B cell (primary cell): ENCODE results near the gene ULK4. TPM values are rescaled to one million over a fixed set of nuclear protein-coding genes. Genes with fewer than 3 reads are reported as not detected.

Source experiments
- ATAC-seq: fragments of 200-7000 bp; cut with Tn5 transposase; one replicate; pipeline ENCODE4 v1.10.0; 2021; ENCODE audit warnings: low read depth, mild to moderate bottlenecking, moderate number of reproducible peaks, moderate library complexity
- CTCF ChIA-PET: fragments of 350-600 bp; sonication (Branson Sonifier 250); formaldehyde crosslinking; loops from one replicate; lab custom pipeline; 2021; ENCODE audit warnings: antibody characterized with exemption, inconsistent platforms; lab: Charles Lee
- POLR2A ChIA-PET: fragments of 350-600 bp; sonication (Branson Sonifier 250); formaldehyde crosslinking; loops from one replicate; lab custom pipeline; 2021; ENCODE audit warnings: antibody characterized with exemption; lab: Charles Lee
- DNase-seq: peaks from one replicate; pipeline ENCODE4 v3.0.0; 2013
- H2AFZ ChIP-seq: 2 replicates; pipeline ENCODE4 v1.6.1; 2012; ENCODE audit warnings: mild to moderate bottlenecking, low read depth, low read length; ENCODE audit not compliant: insufficient read depth, poor library complexity, severe bottlenecking
- H3K27ac ChIP-seq, 2 donors: 1 replicate in 1 of 2; 2 replicates in 1 of 2; pipeline ENCODE4 v1.5.1; 2012 to 2013; ENCODE audit warnings: low read length in 2 of 2, mild to moderate bottlenecking in 2 of 2, moderate library complexity in 1 of 2
- H3K27me3 ChIP-seq, 4 experiments: fragments of 200-600 bp in 1 of 4; sonication (generic) in 1 of 4; replicated peaks in 1 of 4; 1 replicate in 2 of 4; 2 replicates in 2 of 4; pipeline versions ENCODE4 v1.6.1 to v1.7.0; 2013 to 2016; ENCODE audit warnings: low read length in 3 of 4, mild to moderate bottlenecking in 2 of 4, mixed read lengths in 1 of 4, moderate library complexity in 1 of 4; ENCODE audit not compliant: insufficient read depth in 4 of 4, control insufficient read depth in 3 of 4; ENCODE audit errors: control extremely low read depth in 1 of 4
- H3K36me3 ChIP-seq, 2 experiments: replicated peaks in 1 of 2; 1 replicate in 1 of 2; 2 replicates in 1 of 2; pipeline versions ENCODE4 v1.6.1 to v1.7.1; 2013; ENCODE audit warnings: low read length in 1 of 2; ENCODE audit not compliant: insufficient read depth in 2 of 2, control insufficient read depth in 1 of 2; ENCODE audit errors: control extremely low read depth in 1 of 2, extremely low read depth in 1 of 2
- H3K4me1 ChIP-seq, 2 donors: fragments of 200-600 bp in 1 of 2; sonication (generic) in 1 of 2; 1 replicate in 1 of 2; 2 replicates in 1 of 2; pipeline versions ENCODE4 v1.5.1 to v1.6.1; 2013 to 2017; ENCODE audit warnings: low read length in 2 of 2; ENCODE audit not compliant: control insufficient read depth in 2 of 2, insufficient read depth in 2 of 2
- H3K4me2 ChIP-seq: replicated peaks from 2 replicates; pipeline ENCODE3; 2012; ENCODE audit warnings: mild to moderate bottlenecking, low read depth, low read length; ENCODE audit not compliant: poor library complexity, severe bottlenecking
- H3K4me3 ChIP-seq, 5 experiments: fragments of 200-600 bp in 1 of 5; sonication (generic) in 1 of 5; 1 replicate in 3 of 5; 2 replicates in 2 of 5; pipeline versions ENCODE4 v1.5.1 to v1.7.0; 2011 to 2016; ENCODE audit warnings: low read length in 4 of 5, mild to moderate bottlenecking in 4 of 5, low read depth in 2 of 5, control low read depth in 1 of 5, moderate library complexity in 1 of 5; ENCODE audit not compliant: insufficient read depth in 1 of 5; ENCODE audit errors: control extremely low read depth in 1 of 5, extremely low read depth in 1 of 5
- H3K79me2 ChIP-seq: fragments of 200-600 bp; sonication (generic); one replicate; pipeline ENCODE4 v1.6.0; 2016; ENCODE audit warnings: low read length; ENCODE audit not compliant: control insufficient read depth, insufficient read depth
- H3K9ac ChIP-seq: fragments of 200-600 bp; sonication (generic); 2 replicates; pipeline ENCODE4 v1.6.1; 2017; ENCODE audit warnings: mild to moderate bottlenecking, low read length, moderate library complexity
- H3K9me3 ChIP-seq, 3 donors: one replicate each; pipeline versions ENCODE4 v1.6.1 to v1.7.1; 2013; ENCODE audit warnings: low read length in 2 of 3; ENCODE audit not compliant: control insufficient read depth in 2 of 3, insufficient read depth in 1 of 3; ENCODE audit errors: control extremely low read depth in 1 of 3
- H4K20me1 ChIP-seq: 2 replicates; pipeline ENCODE4 v1.6.0; 2012; ENCODE audit warnings: mild to moderate bottlenecking, low read length; ENCODE audit not compliant: insufficient read depth, control insufficient read depth, poor library complexity, severe bottlenecking
- H3K27ac Mint-ChIP-seq: one replicate; pipeline ENCODE4 v1.8.0; 2021; ENCODE audit warnings: mixed read lengths
- H3K27me3 Mint-ChIP-seq: one replicate; pipeline ENCODE4 v1.8.0; 2021; ENCODE audit warnings: mixed read lengths
- H3K4me1 Mint-ChIP-seq: one replicate; pipeline ENCODE4 v1.8.0; 2021; ENCODE audit warnings: mixed read lengths
- H3K4me3 Mint-ChIP-seq: one replicate; pipeline ENCODE4 v1.8.0; 2021; ENCODE audit warnings: mixed read lengths
- H3K9me3 Mint-ChIP-seq: one replicate; pipeline ENCODE4 v1.8.0; 2022; ENCODE audit warnings: mixed read lengths; ENCODE audit not compliant: insufficient read depth
- EZH2 ChIP-seq: IDR thresholded peaks from 2 replicates; pipeline ENCODE4 v1.6.1; 2012; ENCODE audit warnings: borderline replicate concordance, low read depth, mild to moderate bottlenecking, moderate library complexity, low read length; ENCODE audit not compliant: insufficient read depth, poor library complexity, severe bottlenecking
- WGBS: methylation state at CpG from one replicate; pipeline ENCODE4 v1.1.5; 2013; ENCODE audit warnings: missing lambda C conversion rate; ENCODE audit not compliant: insufficient coverage; 5-methylcytosine and 5-hydroxymethylcytosine counted together
- intact Hi-C: fragments of 100-400 bp; cut with micrococcal nuclease; formaldehyde crosslinking; loops from one replicate; pipeline ENCODE4 v1.10.0; 2022
- polyA plus RNA-seq: library from polyadenylated mRNA; depleted of rRNA; stranded (reverse); fragments of >200 nt; gene quantifications from 2 replicates; pipeline ENCODE4 v1.2.3, GENCODE V29; 2012
- total RNA-seq, 2 donors: library from RNA; stranded (reverse); fragments of 120-200 nt in 1 of 2; gene quantifications; 1 replicate in 1 of 2; 2 replicates in 1 of 2; pipeline versions ENCODE4 v1.2.3 to v1.2.4, GENCODE V29; 2013 to 2022
- TF ChIP-seq, protein P1 (sequence below): fragments of 200-600 bp; IDR thresholded peaks from one replicate; pipeline ENCODE4 v1.8.0; 2022; ENCODE audit warnings: antibody characterized with exemption, mild to moderate bottlenecking

Gene ULK4
- total and polyA plus RNA-seq, 2 donors (not counting 1 experiment from before 2014, with no cell fraction given) = 5.2 to 33.7 TPM

DNA sequence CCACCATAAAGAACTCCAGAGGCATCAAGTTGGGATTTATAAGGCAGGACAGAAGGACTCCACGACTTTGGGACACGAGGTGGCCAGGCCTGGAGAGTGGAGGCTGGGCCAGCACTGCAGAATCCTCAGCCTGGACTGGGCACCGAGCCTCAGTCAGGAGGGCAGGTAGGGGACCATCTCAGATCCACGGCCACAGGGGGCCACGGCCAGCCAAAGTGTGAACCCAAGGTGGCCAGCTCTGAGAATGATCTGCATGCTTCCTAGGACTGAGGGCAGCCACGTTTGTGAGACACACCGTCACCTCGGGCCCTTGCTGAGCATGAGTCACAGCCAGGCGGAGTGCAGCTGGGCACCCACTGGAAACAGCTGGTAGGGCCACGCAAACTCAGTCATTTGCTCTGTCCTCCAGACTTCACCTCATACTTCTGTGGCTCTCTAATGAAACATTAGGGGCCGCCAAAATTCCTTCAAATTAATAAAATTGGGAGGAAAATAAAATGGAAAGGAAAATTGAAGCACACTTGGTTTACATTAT is 696.8 kb downstream of the ULK4 start:
- Mint-ChIP-seq H3K27me3 (no peaks in the 10 kb centered on the region), H3K9me3 (peaks cover 5% of the 10 kb centered on the region), H3K4me3 (no peak overlapping the region), H3K4me1 (no peaks in the 10 kb centered on the region), H3K27ac (no peak overlapping the region)
- POLR2A ChIA-PET = no interaction called here
- WGBS = 83% methylated on average over 9 of the region's 11 CpGs
- H3K9ac ChIP-seq = no peak overlapping the region
- no peak overlapping the region for H3K4me3 ChIP-seq
- H3K36me3 ChIP-seq = no peaks in the 10 kb centered on the region
- H3K79me2 ChIP-seq = no peaks in the 10 kb centered on the region
- no peaks in the 10 kb centered on the region for H3K27me3 ChIP-seq
- TF ChIP-seq, protein P1, sequence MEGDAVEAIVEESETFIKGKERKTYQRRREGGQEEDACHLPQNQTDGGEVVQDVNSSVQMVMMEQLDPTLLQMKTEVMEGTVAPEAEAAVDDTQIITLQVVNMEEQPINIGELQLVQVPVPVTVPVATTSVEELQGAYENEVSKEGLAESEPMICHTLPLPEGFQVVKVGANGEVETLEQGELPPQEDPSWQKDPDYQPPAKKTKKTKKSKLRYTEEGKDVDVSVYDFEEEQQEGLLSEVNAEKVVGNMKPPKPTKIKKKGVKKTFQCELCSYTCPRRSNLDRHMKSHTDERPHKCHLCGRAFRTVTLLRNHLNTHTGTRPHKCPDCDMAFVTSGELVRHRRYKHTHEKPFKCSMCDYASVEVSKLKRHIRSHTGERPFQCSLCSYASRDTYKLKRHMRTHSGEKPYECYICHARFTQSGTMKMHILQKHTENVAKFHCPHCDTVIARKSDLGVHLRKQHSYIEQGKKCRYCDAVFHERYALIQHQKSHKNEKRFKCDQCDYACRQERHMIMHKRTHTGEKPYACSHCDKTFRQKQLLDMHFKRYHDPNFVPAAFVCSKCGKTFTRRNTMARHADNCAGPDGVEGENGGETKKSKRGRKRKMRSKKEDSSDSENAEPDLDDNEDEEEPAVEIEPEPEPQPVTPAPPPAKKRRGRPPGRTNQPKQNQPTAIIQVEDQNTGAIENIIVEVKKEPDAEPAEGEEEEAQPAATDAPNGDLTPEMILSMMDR = no peak
- TF ChIP-seq EZH2 = no peak
- no peak overlapping the region for H2AFZ ChIP-seq
- peaks cover 0 to 2% (median 0%) of the 10 kb centered on the region in 3 donors for H3K9me3 ChIP-seq
- CTCF ChIA-PET = no interaction called here
- DNase-seq = no peak
- no peak for ATAC-seq
- H4K20me1 ChIP-seq = no peaks in the 10 kb centered on the region
- no peak overlapping the region for H3K27ac ChIP-seq
- H3K4me2 ChIP-seq = no peak overlapping the region
- intact Hi-C loops = no loop called here
- H3K4me1 ChIP-seq = no peaks in the 10 kb centered on the region

DNA sequence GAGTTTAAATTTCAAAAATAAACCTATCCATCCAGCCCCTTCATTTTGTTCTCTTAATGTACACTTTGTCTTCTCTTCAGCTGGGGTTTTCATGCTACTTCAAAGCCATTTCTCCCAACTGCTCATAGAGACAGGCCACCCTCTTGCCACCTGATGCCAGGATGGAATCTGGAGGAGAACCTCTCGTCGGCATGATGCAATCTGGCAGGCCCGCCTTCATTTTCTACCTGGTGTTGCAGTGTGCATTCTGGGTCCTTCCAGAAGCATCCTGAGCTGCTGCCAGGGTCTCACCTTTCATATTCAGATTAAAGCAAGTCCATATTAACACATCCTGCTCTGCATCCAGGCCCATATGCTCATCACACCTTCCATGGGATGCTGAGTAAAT is 701.8 kb downstream of the ULK4 start:
- no peak overlapping the region for H3K4me3 ChIP-seq
- H3K36me3 ChIP-seq = no peaks in the 10 kb centered on the region
- DNase-seq = no peak
- POLR2A ChIA-PET = no interaction called here
- no peak overlapping the region for H3K9ac ChIP-seq
- no peaks in the 10 kb centered on the region for H3K27me3 Mint-ChIP-seq
- H3K9me3 ChIP-seq = no peaks in the 10 kb centered on the region
- CTCF ChIA-PET = no interaction called here
- H3K4me2 ChIP-seq = no peak overlapping the region
- 100% methylated on average over 3 of the region's 3 CpGs for WGBS
- H3K9me3 Mint-ChIP-seq = no peaks in the 10 kb centered on the region
- TF ChIP-seq, protein P1 = no peak
- no peak for TF ChIP-seq EZH2
- no peaks in the 10 kb centered on the region for H4K20me1 ChIP-seq
- no peak overlapping the region for H3K4me3 Mint-ChIP-seq
- H3K4me1 ChIP-seq = no peaks in the 10 kb centered on the region
- no peaks in the 10 kb centered on the region for H3K79me2 ChIP-seq
- intact Hi-C loops = no loop called here
- H3K27ac Mint-ChIP-seq = no peak overlapping the region
- H3K27ac ChIP-seq = no peak overlapping the region
- no peaks in the 10 kb centered on the region for H3K4me1 Mint-ChIP-seq
- no peaks in the 10 kb centered on the region for H3K27me3 ChIP-seq
- no peak overlapping the region for H2AFZ ChIP-seq
- no peak for ATAC-seq
